Mammary epithelial cell (primary cell): ENCODE results near the gene KRT76.

Experiments used
- EZH2 ChIP-seq: IDR thresholded peaks from 2 replicates; pipeline ENCODE4 v1.6.1; 2012; ENCODE audit warnings: low read length, inconsistent platforms, borderline replicate concordance
- TF ChIP-seq, protein P1 (sequence below), 2 donors: IDR thresholded peaks in 1 of 2; conservative IDR thresholded peaks in 1 of 2; 2 replicates each; pipeline ENCODE4 v1.5.1; 2011 to 2012; ENCODE audit warnings: inconsistent platforms in 2 of 2, low read length in 2 of 2, mild to moderate bottlenecking in 2 of 2, control low read depth in 1 of 2, low read depth in 1 of 2; ENCODE audit not compliant: insufficient read depth in 1 of 2; ENCODE audit errors: extremely low read depth in 1 of 2

DNA sequence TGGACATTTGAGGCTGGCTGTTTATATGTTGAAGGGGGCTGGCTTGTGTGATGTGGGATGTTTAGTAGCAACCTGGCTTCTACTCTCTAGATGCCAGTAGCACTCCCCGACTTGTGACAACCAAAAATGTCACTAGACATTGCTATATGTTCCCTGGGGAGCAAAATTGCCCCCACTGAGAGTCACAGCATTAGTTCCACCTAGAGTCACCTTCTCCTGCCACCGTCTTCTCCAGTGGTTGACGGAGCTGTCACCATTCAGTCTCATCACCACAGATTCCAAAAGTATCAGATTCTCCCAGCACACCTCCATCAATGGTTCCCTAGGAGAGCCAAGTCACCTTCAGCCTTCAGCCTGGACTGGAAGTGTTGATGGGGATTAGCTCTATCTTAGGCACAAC lies 7.8 kb upstream of the KRT76 start:
- no peak for TF ChIP-seq EZH2
- TF ChIP-seq, protein P1, sequence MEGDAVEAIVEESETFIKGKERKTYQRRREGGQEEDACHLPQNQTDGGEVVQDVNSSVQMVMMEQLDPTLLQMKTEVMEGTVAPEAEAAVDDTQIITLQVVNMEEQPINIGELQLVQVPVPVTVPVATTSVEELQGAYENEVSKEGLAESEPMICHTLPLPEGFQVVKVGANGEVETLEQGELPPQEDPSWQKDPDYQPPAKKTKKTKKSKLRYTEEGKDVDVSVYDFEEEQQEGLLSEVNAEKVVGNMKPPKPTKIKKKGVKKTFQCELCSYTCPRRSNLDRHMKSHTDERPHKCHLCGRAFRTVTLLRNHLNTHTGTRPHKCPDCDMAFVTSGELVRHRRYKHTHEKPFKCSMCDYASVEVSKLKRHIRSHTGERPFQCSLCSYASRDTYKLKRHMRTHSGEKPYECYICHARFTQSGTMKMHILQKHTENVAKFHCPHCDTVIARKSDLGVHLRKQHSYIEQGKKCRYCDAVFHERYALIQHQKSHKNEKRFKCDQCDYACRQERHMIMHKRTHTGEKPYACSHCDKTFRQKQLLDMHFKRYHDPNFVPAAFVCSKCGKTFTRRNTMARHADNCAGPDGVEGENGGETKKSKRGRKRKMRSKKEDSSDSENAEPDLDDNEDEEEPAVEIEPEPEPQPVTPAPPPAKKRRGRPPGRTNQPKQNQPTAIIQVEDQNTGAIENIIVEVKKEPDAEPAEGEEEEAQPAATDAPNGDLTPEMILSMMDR (conservative IDR thresholded peaks at IDR 0.05 in 1 of 2, IDR thresholded peaks at IDR 0.05 in 1 of 2; ENCODE audit: extremely low read depth in 1 of 2, insufficient read depth in 1 of 2, low read depth in 1 of 2, low read length in 2 of 2), result no peak
